ENCODE measurements around the gene FAM20C. TPM values are rescaled to one million over a fixed set of nuclear protein-coding genes. Genes with fewer than 3 reads are reported as not detected.

The FAM20C gene
- total and polyA plus RNA-seq, 2 of the 8 experiments (the other 6 are each of a cell fraction or from before 2014, with no cell fraction given), result 9.5 to 34.8 TPM

DNA sequence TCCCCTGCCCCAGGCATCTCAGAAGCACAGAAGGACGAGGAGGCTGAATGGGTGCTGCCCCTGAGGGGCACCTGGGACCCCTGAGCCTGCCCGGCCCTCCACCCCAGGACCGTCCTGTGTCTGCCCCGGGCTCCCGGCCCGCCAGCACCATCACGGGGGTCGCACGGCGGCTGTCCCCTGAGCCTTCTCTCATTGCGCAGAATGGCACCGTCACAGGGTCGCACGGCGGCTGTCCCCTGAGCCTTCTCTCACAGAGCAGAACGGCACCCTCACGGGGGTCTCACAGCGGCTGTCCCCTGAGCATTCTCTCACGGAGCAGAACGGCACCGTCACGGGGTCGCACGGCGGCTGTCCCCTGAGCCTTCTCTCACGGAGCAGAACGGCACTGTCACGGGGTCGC is 31.5 kb downstream of the FAM20C start (continued):
- TF ChIP-seq, protein P1, sequence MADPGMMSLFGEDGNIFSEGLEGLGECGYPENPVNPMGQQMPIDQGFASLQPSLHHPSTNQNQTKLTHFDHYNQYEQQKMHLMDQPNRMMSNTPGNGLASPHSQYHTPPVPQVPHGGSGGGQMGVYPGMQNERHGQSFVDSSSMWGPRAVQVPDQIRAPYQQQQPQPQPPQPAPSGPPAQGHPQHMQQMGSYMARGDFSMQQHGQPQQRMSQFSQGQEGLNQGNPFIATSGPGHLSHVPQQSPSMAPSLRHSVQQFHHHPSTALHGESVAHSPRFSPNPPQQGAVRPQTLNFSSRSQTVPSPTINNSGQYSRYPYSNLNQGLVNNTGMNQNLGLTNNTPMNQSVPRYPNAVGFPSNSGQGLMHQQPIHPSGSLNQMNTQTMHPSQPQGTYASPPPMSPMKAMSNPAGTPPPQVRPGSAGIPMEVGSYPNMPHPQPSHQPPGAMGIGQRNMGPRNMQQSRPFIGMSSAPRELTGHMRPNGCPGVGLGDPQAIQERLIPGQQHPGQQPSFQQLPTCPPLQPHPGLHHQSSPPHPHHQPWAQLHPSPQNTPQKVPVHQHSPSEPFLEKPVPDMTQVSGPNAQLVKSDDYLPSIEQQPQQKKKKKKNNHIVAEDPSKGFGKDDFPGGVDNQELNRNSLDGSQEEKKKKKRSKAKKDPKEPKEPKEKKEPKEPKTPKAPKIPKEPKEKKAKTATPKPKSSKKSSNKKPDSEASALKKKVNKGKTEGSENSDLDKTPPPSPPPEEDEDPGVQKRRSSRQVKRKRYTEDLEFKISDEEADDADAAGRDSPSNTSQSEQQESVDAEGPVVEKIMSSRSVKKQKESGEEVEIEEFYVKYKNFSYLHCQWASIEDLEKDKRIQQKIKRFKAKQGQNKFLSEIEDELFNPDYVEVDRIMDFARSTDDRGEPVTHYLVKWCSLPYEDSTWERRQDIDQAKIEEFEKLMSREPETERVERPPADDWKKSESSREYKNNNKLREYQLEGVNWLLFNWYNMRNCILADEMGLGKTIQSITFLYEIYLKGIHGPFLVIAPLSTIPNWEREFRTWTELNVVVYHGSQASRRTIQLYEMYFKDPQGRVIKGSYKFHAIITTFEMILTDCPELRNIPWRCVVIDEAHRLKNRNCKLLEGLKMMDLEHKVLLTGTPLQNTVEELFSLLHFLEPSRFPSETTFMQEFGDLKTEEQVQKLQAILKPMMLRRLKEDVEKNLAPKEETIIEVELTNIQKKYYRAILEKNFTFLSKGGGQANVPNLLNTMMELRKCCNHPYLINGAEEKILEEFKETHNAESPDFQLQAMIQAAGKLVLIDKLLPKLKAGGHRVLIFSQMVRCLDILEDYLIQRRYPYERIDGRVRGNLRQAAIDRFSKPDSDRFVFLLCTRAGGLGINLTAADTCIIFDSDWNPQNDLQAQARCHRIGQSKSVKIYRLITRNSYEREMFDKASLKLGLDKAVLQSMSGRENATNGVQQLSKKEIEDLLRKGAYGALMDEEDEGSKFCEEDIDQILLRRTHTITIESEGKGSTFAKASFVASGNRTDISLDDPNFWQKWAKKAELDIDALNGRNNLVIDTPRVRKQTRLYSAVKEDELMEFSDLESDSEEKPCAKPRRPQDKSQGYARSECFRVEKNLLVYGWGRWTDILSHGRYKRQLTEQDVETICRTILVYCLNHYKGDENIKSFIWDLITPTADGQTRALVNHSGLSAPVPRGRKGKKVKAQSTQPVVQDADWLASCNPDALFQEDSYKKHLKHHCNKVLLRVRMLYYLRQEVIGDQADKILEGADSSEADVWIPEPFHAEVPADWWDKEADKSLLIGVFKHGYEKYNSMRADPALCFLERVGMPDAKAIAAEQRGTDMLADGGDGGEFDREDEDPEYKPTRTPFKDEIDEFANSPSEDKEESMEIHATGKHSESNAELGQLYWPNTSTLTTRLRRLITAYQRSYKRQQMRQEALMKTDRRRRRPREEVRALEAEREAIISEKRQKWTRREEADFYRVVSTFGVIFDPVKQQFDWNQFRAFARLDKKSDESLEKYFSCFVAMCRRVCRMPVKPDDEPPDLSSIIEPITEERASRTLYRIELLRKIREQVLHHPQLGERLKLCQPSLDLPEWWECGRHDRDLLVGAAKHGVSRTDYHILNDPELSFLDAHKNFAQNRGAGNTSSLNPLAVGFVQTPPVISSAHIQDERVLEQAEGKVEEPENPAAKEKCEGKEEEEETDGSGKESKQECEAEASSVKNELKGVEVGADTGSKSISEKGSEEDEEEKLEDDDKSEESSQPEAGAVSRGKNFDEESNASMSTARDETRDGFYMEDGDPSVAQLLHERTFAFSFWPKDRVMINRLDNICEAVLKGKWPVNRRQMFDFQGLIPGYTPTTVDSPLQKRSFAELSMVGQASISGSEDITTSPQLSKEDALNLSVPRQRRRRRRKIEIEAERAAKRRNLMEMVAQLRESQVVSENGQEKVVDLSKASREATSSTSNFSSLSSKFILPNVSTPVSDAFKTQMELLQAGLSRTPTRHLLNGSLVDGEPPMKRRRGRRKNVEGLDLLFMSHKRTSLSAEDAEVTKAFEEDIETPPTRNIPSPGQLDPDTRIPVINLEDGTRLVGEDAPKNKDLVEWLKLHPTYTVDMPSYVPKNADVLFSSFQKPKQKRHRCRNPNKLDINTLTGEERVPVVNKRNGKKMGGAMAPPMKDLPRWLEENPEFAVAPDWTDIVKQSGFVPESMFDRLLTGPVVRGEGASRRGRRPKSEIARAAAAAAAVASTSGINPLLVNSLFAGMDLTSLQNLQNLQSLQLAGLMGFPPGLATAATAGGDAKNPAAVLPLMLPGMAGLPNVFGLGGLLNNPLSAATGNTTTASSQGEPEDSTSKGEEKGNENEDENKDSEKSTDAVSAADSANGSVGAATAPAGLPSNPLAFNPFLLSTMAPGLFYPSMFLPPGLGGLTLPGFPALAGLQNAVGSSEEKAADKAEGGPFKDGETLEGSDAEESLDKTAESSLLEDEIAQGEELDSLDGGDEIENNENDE (IDR thresholded peaks at IDR 0.05; ENCODE audit: insufficient replicate concordance, low read length), result no peak
- no peak for TF ChIP-seq CEBPB (IDR thresholded peaks at IDR 0.05; ENCODE audit: low read depth, low read length)
- no peak for TF ChIP-seq SIRT6 (IDR thresholded peaks at IDR 0.05; ENCODE audit: low read length)
- no peak for TF ChIP-seq TAF1 (IDR thresholded peaks at IDR 0.05; ENCODE audit: low read depth, low read length)
- TF ChIP-seq SP1 (IDR thresholded peaks at IDR 0.05; ENCODE audit: low read depth, low read length), result no peak
- TF ChIP-seq CBX5 (IDR thresholded peaks at IDR 0.05; ENCODE audit: low read depth, low read length), result no peak
- no peak for TF ChIP-seq SUZ12 (IDR thresholded peaks at IDR 0.05; ENCODE audit: low read length)
- TF ChIP-seq POLR2AphosphoS5 (IDR thresholded peaks at IDR 0.05; ENCODE audit: low read depth, low read length), result no peak
- no peak for TF ChIP-seq BRCA1 (IDR thresholded peaks at IDR 0.05; ENCODE audit: low read depth, low read length)
- TF ChIP-seq SP4 (IDR thresholded peaks at IDR 0.05; ENCODE audit: low read length), result no peak
